Measurements from ENCODE around the gene MINAR1.

GRCh38 chr15:79450648-79451047 is 18.5 kb downstream of the MINAR1 start:
- TF ChIP-seq CTCF (IDR thresholded peaks at IDR 0.05) (no peak), POLR2A (IDR thresholded peaks at IDR 0.05) (no peak)
